HG03060 (cell line): Measurements from ENCODE around the gene TMEM150A.
"Not testable (repeated sequence)": the region's sequence is repeated elsewhere in the genome, so short reads cannot be mapped to it uniquely, and the experiment has no call there.

Experiments
- ATAC-seq: cut with Tn5 transposase; IDR thresholded peaks from one replicate; pipeline ENCODE4 v1.9.1; 2021; ENCODE audit warnings: low read depth, moderate number of reproducible peaks; ENCODE audit not compliant: unreplicated experiment

TMEM150A gene

GRCh38 chr2:85613717-85614515 is 11.4 kb upstream of the TMEM150A start:
- ATAC-seq, result no peak

- ATAC-seq, result peak; percentile 39
Observed at GRCh38 chr2:85611705-85612587, 9.4 kb upstream of the TMEM150A start, which contains the start of gene C2orf68. Gene C2orf68, minus strand, starts transcription at chr2:85612066. Its CDS starts 82 bp downstream, at chr2:85611984.

GRCh38 chr2:85611217-85611704 is 8.8 kb upstream of the TMEM150A start:
- ATAC-seq, result no peak

- ATAC-seq, result no peak
Observed at GRCh38 chr2:85607268-85608215, 5.0 kb upstream of the TMEM150A start.

GRCh38 chr2:85606116-85606455 is 3.6 kb upstream of the TMEM150A start:
- ATAC-seq, result no peak

- ATAC-seq, result no peak
Observed at GRCh38 chr2:85605406-85606115, 3.1 kb upstream of the TMEM150A start.

GRCh38 chr2:85604568-85605339 is 2.3 kb upstream of the TMEM150A start:
- ATAC-seq, result no peak

- not testable (repeated sequence) for ATAC-seq
Observed at GRCh38 chr2:85604133-85604444, 1.6 kb upstream of the TMEM150A start.

GRCh38 chr2:85601771-85602475 is 575 bp downstream of the TMEM150A start:
- ATAC-seq, result peak; percentile 29

GRCh38 chr2:85600951-85601770 is 1.3 kb downstream of the TMEM150A start:
- ATAC-seq, result no peak

- ATAC-seq, result no peak
Observed at GRCh38 chr2:85600235-85600575, 2.3 kb downstream of the TMEM150A start.

GRCh38 chr2:85599468-85600234 is 2.8 kb downstream of the TMEM150A start:
- ATAC-seq, result no peak

- no peak for ATAC-seq
Observed at GRCh38 chr2:85598594-85599340, 3.7 kb downstream of the TMEM150A start.

GRCh38 chr2:85597241-85597640 is 5.3 kb downstream of the TMEM150A start:
- ATAC-seq, result no peak

GRCh38 chr2:85596486-85597143 is 5.9 kb downstream of the TMEM150A start:
- ATAC-seq, result no peak

GRCh38 chr2:85596026-85596333 is 6.5 kb downstream of the TMEM150A start:
- no peak for ATAC-seq
